ENCODE results near the gene CCL2.

DNA sequence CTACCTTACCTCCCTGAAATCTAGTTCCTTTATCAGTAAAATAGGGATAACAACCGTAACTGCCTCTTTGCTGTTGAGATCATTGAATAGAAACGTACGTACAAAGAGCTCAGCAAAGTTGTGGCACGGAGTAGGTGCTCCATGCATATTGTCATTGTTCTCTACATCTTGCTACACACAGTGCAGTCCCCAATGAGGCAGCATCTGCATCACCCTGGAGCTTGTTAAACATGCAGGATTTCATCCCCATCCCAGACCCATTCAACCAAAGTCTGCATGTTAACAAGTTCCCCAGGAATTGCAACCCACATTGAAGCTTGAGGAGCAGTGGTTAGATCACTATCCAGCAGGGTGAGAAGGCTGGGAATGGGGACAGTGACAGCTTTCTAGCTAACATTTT is 33.7 kb upstream of the CCL2 start:
- TF ChIP-seq PPARA (CRISPR knock-in tag; IDR thresholded peaks at IDR 0.05; ENCODE audit: borderline replicate concordance) (no peak), OSR1 (CRISPR knock-in tag; IDR thresholded peaks at IDR 0.05) (no peak), CSDC2 (CRISPR knock-in tag; IDR thresholded peaks at IDR 0.05) (no peak), TCF4 (CRISPR knock-in tag; IDR thresholded peaks at IDR 0.05; ENCODE audit: borderline replicate concordance) (no peak), ARNTL (CRISPR knock-in tag; IDR thresholded peaks at IDR 0.05; ENCODE audit: borderline replicate concordance, low read depth) (no peak), BACH2 (CRISPR knock-in tag; IDR thresholded peaks at IDR 0.05; ENCODE audit: borderline replicate concordance) (no peak), ZNF8 (CRISPR knock-in tag; IDR thresholded peaks at IDR 0.05) (no peak), TOX (CRISPR knock-in tag; IDR thresholded peaks at IDR 0.05; ENCODE audit: borderline replicate concordance) (no peak)
- TF ChIP-seq, protein P1, sequence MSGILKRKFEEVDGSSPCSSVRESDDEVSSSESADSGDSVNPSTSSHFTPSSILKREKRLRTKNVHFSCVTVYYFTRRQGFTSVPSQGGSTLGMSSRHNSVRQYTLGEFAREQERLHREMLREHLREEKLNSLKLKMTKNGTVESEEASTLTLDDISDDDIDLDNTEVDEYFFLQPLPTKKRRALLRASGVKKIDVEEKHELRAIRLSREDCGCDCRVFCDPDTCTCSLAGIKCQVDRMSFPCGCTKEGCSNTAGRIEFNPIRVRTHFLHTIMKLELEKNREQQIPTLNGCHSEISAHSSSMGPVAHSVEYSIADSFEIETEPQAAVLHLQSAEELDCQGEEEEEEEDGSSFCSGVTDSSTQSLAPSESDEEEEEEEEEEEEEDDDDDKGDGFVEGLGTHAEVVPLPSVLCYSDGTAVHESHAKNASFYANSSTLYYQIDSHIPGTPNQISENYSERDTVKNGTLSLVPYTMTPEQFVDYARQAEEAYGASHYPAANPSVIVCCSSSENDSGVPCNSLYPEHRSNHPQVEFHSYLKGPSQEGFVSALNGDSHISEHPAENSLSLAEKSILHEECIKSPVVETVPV (CRISPR knock-in tag; IDR thresholded peaks at IDR 0.05), result no peak
- TF ChIP-seq, protein P2, sequence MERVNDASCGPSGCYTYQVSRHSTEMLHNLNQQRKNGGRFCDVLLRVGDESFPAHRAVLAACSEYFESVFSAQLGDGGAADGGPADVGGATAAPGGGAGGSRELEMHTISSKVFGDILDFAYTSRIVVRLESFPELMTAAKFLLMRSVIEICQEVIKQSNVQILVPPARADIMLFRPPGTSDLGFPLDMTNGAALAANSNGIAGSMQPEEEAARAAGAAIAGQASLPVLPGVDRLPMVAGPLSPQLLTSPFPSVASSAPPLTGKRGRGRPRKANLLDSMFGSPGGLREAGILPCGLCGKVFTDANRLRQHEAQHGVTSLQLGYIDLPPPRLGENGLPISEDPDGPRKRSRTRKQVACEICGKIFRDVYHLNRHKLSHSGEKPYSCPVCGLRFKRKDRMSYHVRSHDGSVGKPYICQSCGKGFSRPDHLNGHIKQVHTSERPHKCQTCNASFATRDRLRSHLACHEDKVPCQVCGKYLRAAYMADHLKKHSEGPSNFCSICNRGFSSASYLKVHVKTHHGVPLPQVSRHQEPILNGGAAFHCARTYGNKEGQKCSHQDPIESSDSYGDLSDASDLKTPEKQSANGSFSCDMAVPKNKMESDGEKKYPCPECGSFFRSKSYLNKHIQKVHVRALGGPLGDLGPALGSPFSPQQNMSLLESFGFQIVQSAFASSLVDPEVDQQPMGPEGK (CRISPR knock-in tag; IDR thresholded peaks at IDR 0.05; ENCODE audit: borderline replicate concordance), result no peak
- TF ChIP-seq, protein P3, sequence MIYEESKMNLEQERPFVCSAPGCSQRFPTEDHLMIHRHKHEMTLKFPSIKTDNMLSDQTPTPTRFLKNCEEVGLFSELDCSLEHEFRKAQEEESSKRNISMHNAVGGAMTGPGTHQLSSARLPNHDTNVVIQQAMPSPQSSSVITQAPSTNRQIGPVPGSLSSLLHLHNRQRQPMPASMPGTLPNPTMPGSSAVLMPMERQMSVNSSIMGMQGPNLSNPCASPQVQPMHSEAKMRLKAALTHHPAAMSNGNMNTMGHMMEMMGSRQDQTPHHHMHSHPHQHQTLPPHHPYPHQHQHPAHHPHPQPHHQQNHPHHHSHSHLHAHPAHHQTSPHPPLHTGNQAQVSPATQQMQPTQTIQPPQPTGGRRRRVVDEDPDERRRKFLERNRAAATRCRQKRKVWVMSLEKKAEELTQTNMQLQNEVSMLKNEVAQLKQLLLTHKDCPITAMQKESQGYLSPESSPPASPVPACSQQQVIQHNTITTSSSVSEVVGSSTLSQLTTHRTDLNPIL (CRISPR knock-in tag; IDR thresholded peaks at IDR 0.05; ENCODE audit: low read depth), result no peak
- TF ChIP-seq, protein P4, sequence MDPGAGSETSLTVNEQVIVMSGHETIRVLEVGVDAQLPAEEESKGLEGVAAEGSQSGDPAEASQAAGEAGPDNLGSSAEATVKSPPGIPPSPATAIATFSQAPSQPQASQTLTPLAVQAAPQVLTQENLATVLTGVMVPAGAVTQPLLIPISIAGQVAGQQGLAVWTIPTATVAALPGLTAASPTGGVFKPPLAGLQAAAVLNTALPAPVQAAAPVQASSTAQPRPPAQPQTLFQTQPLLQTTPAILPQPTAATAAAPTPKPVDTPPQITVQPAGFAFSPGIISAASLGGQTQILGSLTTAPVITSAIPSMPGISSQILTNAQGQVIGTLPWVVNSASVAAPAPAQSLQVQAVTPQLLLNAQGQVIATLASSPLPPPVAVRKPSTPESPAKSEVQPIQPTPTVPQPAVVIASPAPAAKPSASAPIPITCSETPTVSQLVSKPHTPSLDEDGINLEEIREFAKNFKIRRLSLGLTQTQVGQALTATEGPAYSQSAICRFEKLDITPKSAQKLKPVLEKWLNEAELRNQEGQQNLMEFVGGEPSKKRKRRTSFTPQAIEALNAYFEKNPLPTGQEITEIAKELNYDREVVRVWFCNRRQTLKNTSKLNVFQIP (CRISPR knock-in tag; IDR thresholded peaks at IDR 0.05; ENCODE audit: borderline replicate concordance, low read depth), result no peak

All from SK-N-SH treated with all-trans-retinoic acid at 6 μM for 48 hours (cell line).